Adipose tissue (tissue), 3 donors: ENCODE results near the gene LBX2. TPM values are rescaled to one million over a fixed set of nuclear protein-coding genes. Genes with fewer than 3 reads are reported as not detected.
A peak's percentile ranks its signal among the peaks of the same experiment; 100 is the strongest.

Experiments used
- H3K27ac ChIP-seq: one replicate; pipeline ENCODE4 v1.5.1; 2013; ENCODE audit warnings: low read depth, low read length
- WGBS, 3 donors: extraction: QIAGEN DNeasy Blood & Tissue Kit; methylation state at CpG; one replicate each; pipeline ENCODE4 v1.1.7; 2013; 5-methylcytosine and 5-hydroxymethylcytosine counted together
- polyA plus RNA-seq, 3 donors: library from polyadenylated mRNA; stranded (reverse); fragments of 200-250 nt; gene quantifications; one replicate each; pipeline ENCODE4 v1.2.3, GENCODE V29; 2013
- donor health status: healthy with polysubstance abuse.
- donor health status: Bipolar disorder and iron deficiency.
- donor health status: healthy.

Gene LBX2, protein sequence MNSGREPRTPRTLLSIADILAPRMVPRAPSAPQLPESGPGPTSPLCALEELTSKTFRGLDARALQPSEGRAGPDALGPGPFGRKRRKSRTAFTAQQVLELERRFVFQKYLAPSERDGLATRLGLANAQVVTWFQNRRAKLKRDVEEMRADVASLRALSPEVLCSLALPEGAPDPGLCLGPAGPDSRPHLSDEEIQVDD
- polyA plus RNA-seq = 1 to 10 TPM; 1.3 to 3.3 (median 1.4) TPM

- H3K27ac ChIP-seq = no peak within 1 kb of the TSS
Measured at GRCh38 chr2:74499267-74499939, at the start of gene LBX2. Gene LBX2 (minus strand): TSS chr2:74499603. CDS start chr2:74499537, 66 bp downstream.

GRCh38 chr2:74548285-74548899 is 49.0 kb upstream of the LBX2 start:
- 13 to 18% (median 18%) methylated on average over 26 of the region's 26 CpGs for WGBS, 3 donors

More at GRCh38 chr2:74499267-74499939, at the start of gene LBX2:
- WGBS, 3 donors = 3 to 6% (median 5%) methylated on average over 63 to 65 of the region's 65 CpGs

DNA sequence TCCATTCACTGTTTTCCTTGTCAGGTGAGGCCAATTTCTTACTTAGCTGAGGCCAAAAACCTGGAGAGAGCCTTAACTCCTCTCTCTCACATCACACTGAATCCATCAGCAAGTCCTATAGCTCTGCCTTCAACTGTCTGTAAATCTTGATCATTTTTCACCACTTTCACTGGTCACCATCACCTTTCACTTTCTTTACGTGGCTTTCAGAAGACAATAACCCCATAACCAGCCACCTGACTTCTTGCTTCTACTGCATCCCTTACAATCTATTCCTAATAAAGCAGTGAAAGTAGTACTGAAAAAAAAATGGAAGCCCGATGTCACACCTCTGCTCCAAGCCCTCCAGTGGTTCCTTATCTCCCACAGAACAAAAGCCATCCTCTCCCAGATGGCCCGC is 46.6 kb upstream of the LBX2 start:
- 75 to 96% (median 90%) methylated on average over 3 of the region's 3 CpGs for WGBS, 3 donors
- H3K27ac ChIP-seq = no peak overlapping the region

More at GRCh38 chr2:74548285-74548899, 49.0 kb upstream of the LBX2 start:
- H3K27ac ChIP-seq = no peak overlapping the region

- H3K27ac ChIP-seq = no peak overlapping the region
- WGBS, 3 donors = 87 to 92% (median 90%) methylated on average over 3 of the region's 3 CpGs
Measured at GRCh38 chr2:74544634-74545033, 45.2 kb upstream of the LBX2 start.

DNA sequence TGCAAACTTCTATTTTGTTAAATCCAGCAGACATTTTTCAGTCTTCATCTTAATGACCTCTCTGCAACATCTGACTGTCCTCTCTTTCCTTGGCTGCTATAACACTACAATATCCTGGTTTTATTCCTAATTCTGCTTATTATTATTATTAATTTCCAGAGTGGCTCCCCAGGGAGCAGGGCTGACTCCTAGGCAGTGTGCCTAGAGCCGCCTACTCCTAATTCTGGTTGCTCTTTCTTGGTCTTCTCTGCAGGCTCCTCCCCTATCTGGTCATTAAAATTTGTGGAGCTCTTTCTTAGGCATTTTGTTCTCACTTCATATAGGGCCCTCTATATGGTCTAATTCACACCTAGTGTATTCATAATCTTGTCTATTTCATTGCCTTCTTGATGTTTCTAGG is 43.6 kb upstream of the LBX2 start:
- WGBS, 3 donors = 52 to 82% (median 66%) methylated on average over 1 of the region's 1 CpG
- H3K27ac ChIP-seq = no peak overlapping the region

GRCh38 chr2:74540291-74540690 is 40.9 kb upstream of the LBX2 start:
- H3K27ac ChIP-seq = no peak overlapping the region
- 52 to 69% (median 54%) methylated on average over 5 of the region's 5 CpGs for WGBS, 3 donors

DNA sequence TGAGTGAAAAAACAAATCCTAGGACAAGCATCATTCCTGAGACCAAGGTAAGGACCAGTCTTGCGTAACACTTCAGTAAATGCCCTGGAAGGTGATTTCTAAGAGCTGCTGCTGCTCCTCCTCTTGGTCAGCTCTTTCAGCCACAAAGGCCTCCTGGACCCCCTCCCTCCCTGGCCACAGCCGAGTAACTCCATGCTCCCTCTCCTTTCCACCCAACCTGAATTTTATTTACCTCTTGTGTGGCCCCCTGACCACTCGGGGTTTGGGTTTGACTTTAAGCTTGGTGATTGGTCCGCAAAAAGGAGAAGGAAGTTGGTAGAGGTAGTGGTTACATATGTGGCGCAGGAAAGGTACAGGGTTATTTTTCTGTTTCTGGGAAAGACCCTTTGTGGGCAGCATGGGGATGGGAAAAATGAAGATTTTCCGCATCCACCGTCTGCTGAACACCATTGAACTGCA is 39.5 kb upstream of the LBX2 start:
- no peak overlapping the region for H3K27ac ChIP-seq
- 50 to 74% (median 57%) methylated on average over 7 of the region's 7 CpGs for WGBS, 3 donors

- H3K27ac ChIP-seq = no peak overlapping the region
- 63 to 67% (median 65%) methylated on average over 4 of the region's 4 CpGs for WGBS, 3 donors
Measured at GRCh38 chr2:74537140-74537539, 37.7 kb upstream of the LBX2 start.

DNA sequence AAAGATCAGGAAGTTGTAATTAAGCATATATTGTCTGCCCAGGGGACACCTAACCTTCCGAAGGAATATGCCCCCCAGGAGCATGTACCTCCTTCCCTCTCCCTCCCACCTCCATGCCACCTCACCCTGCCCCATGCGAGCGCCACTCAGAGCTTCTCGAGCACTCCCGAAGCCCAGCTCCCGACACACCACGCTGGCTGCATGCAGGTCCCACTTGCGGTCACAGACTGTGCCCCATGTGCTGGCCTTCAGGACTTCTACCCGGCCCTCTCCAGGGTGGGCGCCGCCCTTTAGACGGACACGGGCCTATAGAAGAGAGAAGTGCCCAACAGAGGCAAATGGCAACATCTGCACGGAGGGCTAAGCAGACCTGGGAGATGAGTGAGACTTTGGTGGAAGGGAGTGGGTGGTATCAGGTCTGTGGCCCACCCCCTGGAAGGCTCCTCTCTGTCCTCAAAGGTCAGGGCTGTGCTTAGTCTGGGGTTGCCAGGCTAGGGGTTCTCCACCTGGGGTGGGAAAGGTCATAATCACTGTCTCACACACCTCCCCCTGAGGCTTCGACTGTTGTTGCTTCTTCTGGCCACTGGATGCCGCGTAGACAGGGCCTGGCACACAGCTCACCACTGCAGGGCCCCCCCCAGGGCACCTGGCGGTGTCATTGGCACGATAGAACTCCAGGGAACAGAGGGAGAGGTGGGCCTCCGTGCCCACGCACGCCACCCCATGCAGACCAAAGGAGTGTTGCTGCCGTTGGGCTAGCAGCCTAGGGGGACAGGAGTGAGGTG is 37.0 kb upstream of the LBX2 start:
- H3K27ac ChIP-seq = no peak overlapping the region
- 77 to 90% (median 87%) methylated on average over 23 of the region's 23 CpGs for WGBS, 3 donors

GRCh38 chr2:74535440-74535965 is 36.1 kb upstream of the LBX2 start:
- H3K27ac ChIP-seq = no peak overlapping the region
- WGBS, 3 donors = 86 to 92% (median 92%) methylated on average over 9 to 10 of the region's 10 CpGs

- WGBS, 3 donors = 79 to 82% (median 81%) methylated on average over 12 of the region's 12 CpGs
- H3K27ac ChIP-seq = no peak overlapping the region
Measured at GRCh38 chr2:74534411-74534810, 35.0 kb upstream of the LBX2 start.

- WGBS, 3 donors = 78 to 88% (median 81%) methylated on average over 4 of the region's 4 CpGs
- H3K27ac ChIP-seq = no peak overlapping the region
Measured at GRCh38 chr2:74533464-74533863, 34.1 kb upstream of the LBX2 start.

- H3K27ac ChIP-seq = no peak overlapping the region
Measured at GRCh38 chr2:74532222-74532621, 32.8 kb upstream of the LBX2 start.

DNA sequence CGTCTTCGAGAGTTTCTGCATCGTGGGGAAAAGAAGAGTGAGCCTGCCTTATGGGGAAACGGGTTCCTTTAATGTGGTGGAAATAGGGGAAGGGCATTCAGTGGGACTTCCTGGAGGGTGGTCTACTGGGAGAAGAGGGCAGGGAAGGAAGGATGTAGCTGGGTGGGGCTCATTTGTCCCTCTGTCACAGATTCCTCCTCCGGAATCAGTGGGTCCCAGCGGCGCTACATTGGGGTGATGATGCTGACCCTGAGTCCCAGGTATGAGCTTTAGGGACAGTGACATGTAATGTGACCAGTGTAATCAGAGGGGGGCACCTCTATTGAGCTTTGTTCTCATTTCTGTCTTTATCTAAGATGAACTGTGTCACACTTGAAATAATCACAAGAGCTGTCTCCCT is 32.3 kb upstream of the LBX2 start:
- WGBS, 3 donors = 73 to 86% (median 73%) methylated on average over 7 of the region's 7 CpGs
- H3K27ac ChIP-seq = no peak overlapping the region

DNA sequence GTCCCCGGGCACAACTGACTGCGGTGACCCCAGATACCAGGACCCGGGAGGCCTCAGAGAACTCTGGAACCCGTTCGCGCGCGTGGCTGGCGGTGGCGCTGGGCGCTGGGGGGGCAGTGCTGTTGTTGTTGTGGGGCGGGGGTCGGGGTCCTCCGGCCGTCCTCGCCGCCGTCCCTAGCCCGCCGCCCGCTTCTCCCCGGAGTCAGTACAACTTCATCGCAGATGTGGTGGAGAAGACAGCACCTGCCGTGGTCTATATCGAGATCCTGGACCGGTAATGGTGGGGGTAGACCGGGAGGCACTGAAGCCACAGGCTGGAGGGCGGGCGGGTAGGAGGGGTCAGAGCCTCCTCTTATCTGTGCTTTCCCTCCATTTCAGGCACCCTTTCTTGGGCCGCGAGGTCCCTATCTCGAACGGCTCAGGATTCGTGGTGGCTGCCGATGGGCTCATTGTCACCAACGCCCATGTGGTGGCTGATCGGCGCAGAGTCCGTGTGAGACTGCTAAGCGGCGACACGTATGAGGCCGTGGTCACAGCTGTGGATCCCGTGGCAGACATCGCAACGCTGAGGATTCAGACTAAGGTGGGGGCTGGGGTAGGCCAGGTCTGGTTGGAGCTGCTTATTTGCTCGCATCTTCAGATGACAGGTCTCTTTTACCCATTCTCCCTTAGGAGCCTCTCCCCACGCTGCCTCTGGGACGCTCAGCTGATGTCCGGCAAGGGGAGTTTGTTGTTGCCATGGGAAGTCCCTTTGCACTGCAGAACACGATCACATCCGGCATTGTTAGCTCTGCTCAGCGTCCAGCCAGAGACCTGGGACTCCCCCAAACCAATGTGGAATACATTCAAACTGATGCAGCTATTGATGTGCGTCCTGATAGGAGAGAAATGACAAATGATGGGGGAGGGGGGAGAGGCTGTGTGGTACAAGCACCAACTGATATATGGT is 31.1 kb upstream of the LBX2 start:
- WGBS, 3 donors = 1 to 3% (median 3%) methylated on average over 54 of the region's 54 CpGs
- peak overlapping the region; percentile 57 for H3K27ac ChIP-seq

- H3K27ac ChIP-seq = peak within 1 kb of the TSS; percentile 70
- 0 to 1% (median 0%) methylated on average over 82 to 87 of the region's 87 CpGs for WGBS, 3 donors
Measured at GRCh38 chr2:74529357-74530238, 30.2 kb upstream of the LBX2 start, which contains the start of the genes AUP1 and HTRA2. Gene AUP1 (minus strand): TSS chr2:74529706. CDS start chr2:74529629, 77 bp downstream. Gene HTRA2 (plus strand): TSS chr2:74529933. CDS start chr2:74530007, 74 bp downstream.
